ENCODE results near the gene NDUFA11.

Gene NDUFA11

GRCh38 chr19:5903624-5904351 lies at the start of gene NDUFA11:
Gene NDUFA11 (minus strand): TSS chr19:5903790. CDS start chr19:5903708, 82 bp downstream.
- peak; percentile 92 for DNase-seq (ENCODE audit: low spot score)

GRCh38 chr19:5953030-5953589 lies 49.5 kb upstream of the NDUFA11 start:
- DNase-seq (ENCODE audit: low spot score), result no peak

- DNase-seq (ENCODE audit: low spot score), result no peak
These were observed 48.8 kb upstream of the NDUFA11 start for GRCh38 chr19:5952193-5953029.

GRCh38 chr19:5951338-5951861 lies 47.8 kb upstream of the NDUFA11 start:
- no peak for DNase-seq (ENCODE audit: low spot score)

GRCh38 chr19:5950741-5951140 lies 47.2 kb upstream of the NDUFA11 start:
- no peak for DNase-seq (ENCODE audit: low spot score)

- DNase-seq (ENCODE audit: low spot score), result no peak
These were observed 46.3 kb upstream of the NDUFA11 start for GRCh38 chr19:5949792-5950305.

- no peak for DNase-seq (ENCODE audit: low spot score)
These were observed 45.4 kb upstream of the NDUFA11 start for GRCh38 chr19:5948752-5949564.

GRCh38 chr19:5947435-5947834 lies 43.8 kb upstream of the NDUFA11 start:
- no peak for DNase-seq (ENCODE audit: low spot score)

- no peak for DNase-seq (ENCODE audit: low spot score)
These were observed 40.0 kb upstream of the NDUFA11 start for GRCh38 chr19:5943623-5944022.

GRCh38 chr19:5943045-5943444 lies 39.5 kb upstream of the NDUFA11 start:
- DNase-seq (ENCODE audit: low spot score), result no peak

- no peak for DNase-seq (ENCODE audit: low spot score)
These were observed 38.1 kb upstream of the NDUFA11 start for GRCh38 chr19:5941673-5942072.

GRCh38 chr19:5940260-5941208 lies 36.9 kb upstream of the NDUFA11 start:
- no peak for DNase-seq (ENCODE audit: low spot score)

- DNase-seq (ENCODE audit: low spot score), result no peak
These were observed 34.0 kb upstream of the NDUFA11 start for GRCh38 chr19:5937550-5937949.

- DNase-seq (ENCODE audit: low spot score), result no peak
These were observed 32.7 kb upstream of the NDUFA11 start for GRCh38 chr19:5936292-5936592.

GRCh38 chr19:5935473-5936291 lies 32.1 kb upstream of the NDUFA11 start:
- no peak for DNase-seq (ENCODE audit: low spot score)

- no peak for DNase-seq (ENCODE audit: low spot score)
These were observed 31.3 kb upstream of the NDUFA11 start for GRCh38 chr19:5934774-5935472.

GRCh38 chr19:5934069-5934401 lies 30.4 kb upstream of the NDUFA11 start:
- no peak for DNase-seq (ENCODE audit: low spot score)

- DNase-seq (ENCODE audit: low spot score), result no peak
These were observed 29.9 kb upstream of the NDUFA11 start for GRCh38 chr19:5933391-5934068.
